ENCODE results near the gene MAGOH. TPM values are rescaled to one million over a fixed set of nuclear protein-coding genes. Genes with fewer than 3 reads are reported as not detected.

Gene MAGOH
- total and polyA plus RNA-seq, 9 of the 15 experiments (the other 6 are each of a cell fraction or from before 2014, with no cell fraction given): 102 to 342 (median 135) TPM

- TF ChIP-seq HIVEP1 (CRISPR knock-in tag; IDR thresholded peaks at IDR 0.05) (no peak), ZNF583 (CRISPR knock-in tag; IDR thresholded peaks at IDR 0.05) (no peak), ZKSCAN3 (CRISPR knock-in tag; IDR thresholded peaks at IDR 0.05) (no peak), ETS2 (tag; IDR thresholded peaks at IDR 0.05; ENCODE audit: borderline replicate concordance, poor library complexity, severe bottlenecking) (no peak), WHSC1 (IDR thresholded peaks at IDR 0.05; ENCODE audit: low read length) (no peak), FOSL1 (tag; conservative IDR thresholded peaks at IDR 0.05) (peak; percentile 7; the same call in 1 of the 2 replicates), KDM2B (CRISPR knock-in tag; IDR thresholded peaks at IDR 0.05) (no peak), TRIM24 (IDR thresholded peaks at IDR 0.05) (peak; percentile 26 to 39; a peak in 2 of 4 replicates), GTF2F1 (IDR thresholded peaks at IDR 0.05; ENCODE audit: low read depth, low read length) (peak; percentile 17; the same call in 1 of the 2 replicates), ZBTB26 (CRISPR knock-in tag; IDR thresholded peaks at IDR 0.05) (0 out of 2 replicates have a peak, but pooled peaks have one; percentile 22), USF2 (CRISPR knock-in tag; IDR thresholded peaks at IDR 0.05) (no peak), PTRF (tag; IDR thresholded peaks at IDR 0.05) (no peak), RBFOX2 (IDR thresholded peaks at IDR 0.05; ENCODE audit: low read depth, low read length) (peak; percentile 98), THRB (CRISPR knock-in tag; conservative IDR thresholded peaks at IDR 0.05) (0 out of 2 replicates have a peak, but pooled peaks have one; percentile 75), E2F4 (CRISPR knock-in tag; IDR thresholded peaks at IDR 0.05; ENCODE audit: low read depth) (0 out of 2 replicates have a peak, but pooled peaks have one; percentile 6), CBX1 (IDR thresholded peaks at IDR 0.05; ENCODE audit: low read depth) (peak; percentile 89; the same call in 1 of the 2 replicates), NONO (IDR thresholded peaks at IDR 0.05; ENCODE audit: low read depth in 2 of 2, low read length in 1 of 2) (peak in 1 of 2 experiments; percentile 16; a peak in 1 of 4 replicates), ZNF507 (tag; conservative IDR thresholded peaks at IDR 0.05) (no peak), MIER1 (IDR thresholded peaks at IDR 0.05; ENCODE audit: low read depth) (no peak), CEBPB (tag; IDR thresholded peaks at IDR 0.05) (no peak; the same call in 1 of the 2 replicates), RBM15 (IDR thresholded peaks at IDR 0.05; ENCODE audit: insufficient read depth, low read length) (no peak), MXD1 (CRISPR knock-in tag; IDR thresholded peaks at IDR 0.05; ENCODE audit: borderline replicate concordance, poor library complexity, severe bottlenecking) (no peak)
These were observed at the start of gene MAGOH (continued) for GRCh38 chr1:53238197-53239155.

Measured in K562 (cell line).